ENCODE data around the gene SPEN.

Gene SPEN

GRCh38 chr1:15985611-15986297, 138.2 kb downstream of the SPEN start:
- TF ChIP-seq CTCF (conservative IDR thresholded peaks at IDR 0.05; ENCODE audit: control insufficient read depth, insufficient read depth, low read depth, low read length), result no peak
- no peak overlapping the region for H3K4me3 ChIP-seq (ENCODE audit: control insufficient read depth, low read depth, low read length)
- DNase-seq (ENCODE audit: low read depth), result no peak

- DNase-seq (ENCODE audit: low read depth), result no peak
- no peak overlapping the region for H3K4me3 ChIP-seq (ENCODE audit: control insufficient read depth, low read depth, low read length)
- no peak for TF ChIP-seq CTCF (conservative IDR thresholded peaks at IDR 0.05; ENCODE audit: control insufficient read depth, insufficient read depth, low read depth, low read length)
Measured at GRCh38 chr1:15988856-15989736, 141.6 kb downstream of the SPEN start.

- no peak for DNase-seq (ENCODE audit: low read depth)
- no peak for TF ChIP-seq CTCF (conservative IDR thresholded peaks at IDR 0.05; ENCODE audit: control insufficient read depth, insufficient read depth, low read depth, low read length)
- no peak overlapping the region for H3K4me3 ChIP-seq (ENCODE audit: control insufficient read depth, low read depth, low read length)
Measured at GRCh38 chr1:15989776-15990175, 142.3 kb downstream of the SPEN start.
